Lung (tissue), 12 donors: ENCODE measurements around the gene ARSB. TPM values are rescaled to one million over a fixed set of nuclear protein-coding genes. Genes with fewer than 3 reads are reported as not detected.

ENCODE experiments used
- ATAC-seq: fragments of 200-7000 bp; cut with Tn5 transposase; one replicate; pipeline ENCODE4 v1.9.1; 2020; ENCODE audit warnings: moderate number of reproducible peaks; ENCODE audit not compliant: insufficient read depth, low FRiP score
- DNase-seq, 3 donors: peaks; one replicate each; pipeline ENCODE4 v3.0.0-alpha.2; 2013 to 2017
- H3K27ac ChIP-seq, 2 donors: one replicate each; pipeline ENCODE4 v1.5.1; 2013; ENCODE audit warnings: mild to moderate bottlenecking in 2 of 2, moderate library complexity in 2 of 2, control low read depth in 1 of 2, inconsistent platforms in 1 of 2, low read depth in 1 of 2, low read length in 1 of 2
- H3K27me3 ChIP-seq, 3 donors: one replicate each; pipeline ENCODE4 v1.5.1; 2013; ENCODE audit warnings: low read length in 2 of 3; ENCODE audit not compliant: control insufficient read depth in 3 of 3, insufficient read depth in 3 of 3
- H3K36me3 ChIP-seq, 4 donors: one replicate each; pipeline ENCODE4 v1.5.1; 2013; ENCODE audit warnings: low read length in 4 of 4, mild to moderate bottlenecking in 1 of 4, moderate library complexity in 1 of 4; ENCODE audit not compliant: control insufficient read depth in 4 of 4, insufficient read depth in 4 of 4
- H3K4me1 ChIP-seq, 5 donors: one replicate each; pipeline ENCODE4 v1.5.1; 2013; ENCODE audit warnings: low read length in 5 of 5, mild to moderate bottlenecking in 2 of 5, moderate library complexity in 1 of 5; ENCODE audit not compliant: control insufficient read depth in 5 of 5, insufficient read depth in 5 of 5
- H3K4me3 ChIP-seq: one replicate; pipeline ENCODE4 v1.5.1; 2013; ENCODE audit warnings: mild to moderate bottlenecking, control low read depth, moderate library complexity
- H3K9ac ChIP-seq, 2 donors: one replicate each; pipeline ENCODE4 v1.5.1; 2013; ENCODE audit warnings: low read length in 2 of 2, control low read depth in 1 of 2; ENCODE audit not compliant: insufficient read depth in 1 of 2
- H3K9me3 ChIP-seq, 4 donors: one replicate each; pipeline ENCODE4 v1.5.1; 2013; ENCODE audit warnings: low read length in 3 of 4, mild to moderate bottlenecking in 1 of 4, moderate library complexity in 1 of 4; ENCODE audit not compliant: control insufficient read depth in 4 of 4, insufficient read depth in 3 of 4
- WGBS, 2 donors: extraction: QIAGEN DNeasy Blood & Tissue Kit; methylation state at CpG; one replicate each; pipeline ENCODE4 v1.1.7; 2013; 5-methylcytosine and 5-hydroxymethylcytosine counted together
- polyA plus RNA-seq, 2 donors: library from polyadenylated mRNA; stranded (reverse); fragments of 200-250 nt; gene quantifications; one replicate each; pipeline ENCODE4 v1.2.1, GENCODE V29; 2013
- total RNA-seq, 2 donors: library from RNA; depleted of rRNA in 1 of 2; stranded (reverse); fragments of >200 nt in 1 of 2; gene quantifications; one replicate each; pipeline ENCODE4 v1.2.1, GENCODE V29; 2014 to 2021
- TF ChIP-seq, protein P1 (sequence below): IDR thresholded peaks from 2 replicates; pipeline ENCODE4 v1.5.1; 2012; ENCODE audit warnings: mild to moderate bottlenecking; ENCODE audit errors: control extremely low read depth, extremely low read depth
- donor health status: control.
- donor health status: control.
- donor health status: Bipolar disorder and iron deficiency.
- donor health status: healthy.
- donor health status: DM: yes; HTN: yes; CAD: no.

ARSB gene
- total and polyA plus RNA-seq, 4 donors, result 3.2 to 17.3 (median 11.1) TPM

DNA sequence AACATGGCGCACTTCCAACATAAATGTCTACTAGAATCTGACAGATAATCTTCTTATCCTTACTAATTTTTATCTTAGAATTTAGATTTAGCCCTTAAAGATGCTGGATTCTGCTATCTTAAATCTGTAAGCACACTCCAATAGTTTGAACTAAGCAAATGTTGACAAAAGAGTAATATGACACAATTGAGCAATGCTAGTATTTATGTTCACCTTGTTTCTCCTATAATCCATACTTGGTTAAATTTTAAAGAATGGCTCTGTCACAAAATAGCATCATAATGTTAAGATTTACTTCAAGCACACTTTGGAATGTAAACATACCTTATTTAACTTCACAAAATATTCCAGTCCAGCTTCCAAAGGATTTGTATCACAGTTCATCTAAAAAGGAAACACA, 38.8 kb upstream of the ARSB start:
- Histone ChIP-seq H3K4me3 (no peak overlapping the region), H3K36me3 (no peaks in the 10 kb centered on the region), H3K27me3 (no peaks in the 10 kb centered on the region), H3K4me1 (peaks cover 0 to 3% (median 3%) of the 10 kb centered on the region in 5 donors), H3K27ac (no peak overlapping the region), H3K9me3 (no peaks in the 10 kb centered on the region), H3K9ac (no peak overlapping the region)
- TF ChIP-seq, protein P1, sequence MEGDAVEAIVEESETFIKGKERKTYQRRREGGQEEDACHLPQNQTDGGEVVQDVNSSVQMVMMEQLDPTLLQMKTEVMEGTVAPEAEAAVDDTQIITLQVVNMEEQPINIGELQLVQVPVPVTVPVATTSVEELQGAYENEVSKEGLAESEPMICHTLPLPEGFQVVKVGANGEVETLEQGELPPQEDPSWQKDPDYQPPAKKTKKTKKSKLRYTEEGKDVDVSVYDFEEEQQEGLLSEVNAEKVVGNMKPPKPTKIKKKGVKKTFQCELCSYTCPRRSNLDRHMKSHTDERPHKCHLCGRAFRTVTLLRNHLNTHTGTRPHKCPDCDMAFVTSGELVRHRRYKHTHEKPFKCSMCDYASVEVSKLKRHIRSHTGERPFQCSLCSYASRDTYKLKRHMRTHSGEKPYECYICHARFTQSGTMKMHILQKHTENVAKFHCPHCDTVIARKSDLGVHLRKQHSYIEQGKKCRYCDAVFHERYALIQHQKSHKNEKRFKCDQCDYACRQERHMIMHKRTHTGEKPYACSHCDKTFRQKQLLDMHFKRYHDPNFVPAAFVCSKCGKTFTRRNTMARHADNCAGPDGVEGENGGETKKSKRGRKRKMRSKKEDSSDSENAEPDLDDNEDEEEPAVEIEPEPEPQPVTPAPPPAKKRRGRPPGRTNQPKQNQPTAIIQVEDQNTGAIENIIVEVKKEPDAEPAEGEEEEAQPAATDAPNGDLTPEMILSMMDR, result no peak
- ATAC-seq (no peak), DNase-seq (no peak)
- 91 to 92% methylated on average over 1 of the region's 1 CpG for WGBS, 2 donors

DNA sequence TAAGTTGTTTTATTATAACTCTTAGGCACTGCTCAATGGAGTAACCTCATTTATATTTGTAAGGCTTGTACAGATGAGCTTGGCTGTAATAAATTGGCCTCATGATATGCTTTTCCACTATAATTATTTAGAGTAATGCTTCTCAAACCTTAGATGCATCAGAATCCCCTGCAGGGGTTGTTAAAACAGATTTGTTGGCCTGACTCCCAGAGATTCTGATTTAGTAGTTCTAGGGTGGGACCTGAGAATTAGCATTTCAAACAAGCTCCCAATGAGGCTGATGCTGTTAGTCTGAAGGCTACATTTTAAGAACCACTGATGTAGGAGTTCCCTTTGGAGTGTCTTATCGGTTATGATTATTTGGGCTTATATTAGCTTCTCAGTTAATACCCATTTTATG, 38.2 kb upstream of the ARSB start:
- Histone ChIP-seq H3K9me3 (no peaks in the 10 kb centered on the region), H3K4me1 (peaks cover 0 to 3% (median 3%) of the 10 kb centered on the region in 5 donors), H3K9ac (no peak overlapping the region), H3K36me3 (no peaks in the 10 kb centered on the region), H3K4me3 (no peak overlapping the region), H3K27ac (no peak overlapping the region), H3K27me3 (no peaks in the 10 kb centered on the region)
- WGBS, 2 donors, result 91 to 93% methylated on average over 1 of the region's 1 CpG
- DNase-seq, result no peak
- ATAC-seq, result no peak
- TF ChIP-seq, protein P1, result no peak

DNA sequence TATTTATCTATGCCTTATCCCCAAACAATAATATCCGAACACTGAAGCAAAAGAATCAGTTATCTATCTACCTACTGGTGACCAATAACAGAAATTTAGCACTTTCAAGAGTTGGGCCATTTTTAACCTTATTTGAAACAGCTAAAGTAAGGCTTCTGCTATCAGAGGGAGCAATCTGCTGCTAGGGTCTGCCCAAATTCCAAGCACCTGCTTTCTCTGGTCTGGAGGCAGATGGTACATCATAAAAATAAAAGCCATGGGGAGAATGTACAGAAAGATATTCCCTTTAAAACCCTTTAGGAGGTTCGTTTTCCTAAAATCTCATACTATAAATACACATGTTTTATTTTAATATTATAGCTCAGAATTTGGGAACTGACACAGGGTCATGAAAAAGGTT, 37.7 kb upstream of the ARSB start:
- Histone ChIP-seq H3K9me3 (no peaks in the 10 kb centered on the region), H3K36me3 (no peaks in the 10 kb centered on the region), H3K4me3 (no peak overlapping the region), H3K27me3 (no peaks in the 10 kb centered on the region), H3K27ac (no peak overlapping the region), H3K4me1 (peaks cover 0 to 3% (median 3%) of the 10 kb centered on the region in 5 donors), H3K9ac (no peak overlapping the region)
- 83 to 94% methylated on average over 2 of the region's 2 CpGs for WGBS, 2 donors
- TF ChIP-seq, protein P1, result no peak
- DNase-seq (no peak), ATAC-seq (no peak)

DNA sequence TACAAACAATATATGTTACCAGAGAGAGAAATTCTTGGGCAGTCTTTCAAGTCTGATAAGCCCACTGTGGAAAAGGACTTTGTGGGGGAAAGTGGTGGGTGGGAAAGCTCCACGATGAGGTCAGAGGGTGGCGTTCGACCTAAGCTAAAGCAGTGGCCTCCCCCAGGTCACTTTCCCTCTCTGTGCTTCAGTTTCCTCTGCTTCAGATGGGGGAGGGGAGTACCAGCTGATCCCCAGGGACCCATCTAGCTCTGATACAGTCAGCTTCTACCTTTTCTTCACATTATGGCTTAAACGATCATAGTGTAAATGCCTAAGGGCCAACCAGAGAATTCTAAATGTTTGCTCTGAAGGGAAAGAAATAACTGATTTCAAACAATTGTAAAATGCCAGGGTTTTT, 36.6 kb upstream of the ARSB start:
- Histone ChIP-seq H3K9me3 (no peaks in the 10 kb centered on the region), H3K27ac (no peak overlapping the region), H3K4me1 (peaks cover 0 to 3% (median 3%) of the 10 kb centered on the region in 5 donors), H3K27me3 (no peaks in the 10 kb centered on the region), H3K9ac (no peak overlapping the region), H3K4me3 (no peak overlapping the region), H3K36me3 (no peaks in the 10 kb centered on the region)
- DNase-seq (no peak), ATAC-seq (no peak)
- 46 to 57% methylated on average over 4 of the region's 4 CpGs for WGBS, 2 donors
- TF ChIP-seq, protein P1, result no peak
